Measurements from ENCODE around the gene CD1E. TPM values are rescaled to one million over a fixed set of nuclear protein-coding genes. Genes with fewer than 3 reads are reported as not detected.
"Not testable (repeated sequence)": the region's sequence is repeated elsewhere in the genome, so short reads cannot be mapped to it uniquely, and the experiment has no call there.

The CD1E gene
- total RNA-seq, 1 donor from 2014 or later = not detected

GRCh38 chr1:158362482-158362881, 8.8 kb downstream of the CD1E start:
- DNase-seq (ENCODE audit: low spot score) = no peak

DNA sequence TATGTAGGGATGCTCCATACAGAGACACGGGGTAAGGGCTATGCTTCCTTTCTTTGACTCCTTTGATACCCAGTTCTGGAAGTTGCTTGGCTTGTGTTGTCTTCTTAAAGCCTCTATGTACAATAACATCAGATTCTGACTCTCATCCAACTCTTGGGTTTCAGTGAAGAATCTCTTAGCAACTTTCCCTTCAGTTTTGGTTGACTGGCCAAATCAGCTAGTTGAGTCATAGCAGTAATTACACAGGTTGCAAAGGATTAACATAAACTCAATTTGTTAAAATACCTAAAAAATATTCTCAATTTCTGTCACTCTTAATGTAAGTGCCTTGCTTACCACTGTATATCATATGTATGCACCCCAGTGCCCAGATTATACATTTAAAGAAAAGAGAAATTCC, 9.2 kb downstream of the CD1E start:
- no peak for DNase-seq (ENCODE audit: low spot score)

- DNase-seq (ENCODE audit: low spot score) = no peak
Observed at GRCh38 chr1:158366783-158367182, 13.1 kb downstream of the CD1E start.

GRCh38 chr1:158371188-158371953, 17.7 kb downstream of the CD1E start:
- DNase-seq (ENCODE audit: low spot score) = no peak

GRCh38 chr1:158374101-158374500, 20.4 kb downstream of the CD1E start:
- not testable (repeated sequence) for DNase-seq (ENCODE audit: low spot score)

DNA sequence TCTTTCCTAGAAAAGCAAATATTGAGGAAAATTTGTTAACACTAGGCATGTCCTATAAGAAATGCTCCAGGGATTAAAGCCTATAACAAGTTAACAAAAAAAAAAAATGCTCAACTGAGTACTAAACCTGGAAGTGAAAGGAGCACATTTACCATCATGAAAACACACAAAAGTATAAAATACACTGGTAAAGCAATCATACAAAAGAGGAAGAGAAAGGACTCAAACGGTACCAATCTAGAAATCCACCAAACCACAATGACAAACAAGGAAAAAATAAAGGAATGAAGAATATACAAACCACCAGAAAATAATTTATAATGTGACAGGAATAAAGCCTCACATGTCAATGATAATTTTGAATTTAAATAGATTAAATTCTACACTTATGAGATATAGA, 21.2 kb downstream of the CD1E start:
- no peak for DNase-seq (ENCODE audit: low spot score)

DNA sequence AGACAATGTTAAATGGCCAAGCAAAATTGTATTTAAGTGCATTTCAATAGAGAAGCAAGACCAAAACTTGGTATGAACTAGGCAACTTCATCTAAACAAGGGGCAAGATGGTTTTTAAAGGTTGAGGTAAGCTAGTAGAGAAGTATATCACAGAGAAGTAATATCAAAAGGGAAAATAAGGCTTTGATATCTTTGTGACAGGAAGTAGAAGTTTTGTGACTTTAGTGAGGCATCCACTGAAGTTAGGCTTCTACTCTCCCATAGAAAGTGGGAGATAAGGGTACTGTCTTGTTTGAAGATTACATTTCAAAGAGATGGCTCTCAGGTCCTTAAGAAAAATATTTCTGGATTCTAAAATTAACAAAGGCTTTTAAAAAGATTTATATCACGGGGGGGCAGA, 36.6 kb downstream of the CD1E start:
- no peak for DNase-seq (ENCODE audit: low spot score)

DNA sequence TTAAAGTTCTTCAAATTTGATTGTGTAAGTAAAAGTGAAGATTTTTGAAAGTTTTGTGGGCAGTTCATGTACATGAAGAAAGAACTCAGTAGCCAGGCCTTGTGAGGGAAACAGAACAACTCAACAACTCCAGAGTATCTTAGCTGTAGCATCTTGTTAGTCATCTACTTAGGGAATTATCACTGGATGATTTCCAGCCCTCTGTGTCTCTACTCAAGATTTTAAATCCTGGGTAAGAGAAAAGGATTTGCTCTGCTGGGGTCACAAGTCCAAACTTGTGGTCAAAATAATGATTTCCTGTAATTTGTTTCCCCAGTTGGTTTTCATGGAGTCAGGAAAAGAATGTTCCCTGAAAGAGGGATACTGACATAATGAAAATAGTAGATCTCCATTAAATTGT, 37.4 kb downstream of the CD1E start:
- no peak for DNase-seq (ENCODE audit: low spot score)

DNA sequence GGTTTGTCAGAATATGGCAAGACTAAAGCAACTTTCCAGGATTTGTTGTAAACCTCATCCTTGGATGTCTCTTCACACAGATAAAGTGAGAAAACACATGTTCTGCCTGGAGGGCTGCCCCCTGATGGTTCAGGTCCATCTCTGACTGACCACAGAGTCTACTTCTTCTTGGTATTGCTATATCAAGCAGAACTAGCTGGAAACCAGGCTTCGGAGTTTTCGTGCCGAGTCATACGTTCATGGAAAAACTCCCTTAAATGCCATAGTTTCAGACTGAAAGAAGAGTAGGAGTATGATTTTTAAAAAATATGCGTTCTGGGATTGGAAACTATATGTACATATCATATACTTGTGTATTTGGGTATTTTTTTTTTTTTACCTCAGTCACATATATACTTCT, 39.8 kb downstream of the CD1E start:
- DNase-seq (ENCODE audit: low spot score) = no peak

GRCh38 chr1:158396646-158397045, 43.0 kb downstream of the CD1E start:
- no peak for DNase-seq (ENCODE audit: low spot score)

GRCh38 chr1:158398818-158399514, 45.3 kb downstream of the CD1E start, which contains the start of gene OR10T2:
OR10T2 (minus strand) TSS chr1:158399466; CDS start chr1:158399466, 0 bp downstream.
- no peak for DNase-seq (ENCODE audit: low spot score)

- no peak for DNase-seq (ENCODE audit: low spot score)
Observed at GRCh38 chr1:158400871-158401270, 47.2 kb downstream of the CD1E start.

DNA sequence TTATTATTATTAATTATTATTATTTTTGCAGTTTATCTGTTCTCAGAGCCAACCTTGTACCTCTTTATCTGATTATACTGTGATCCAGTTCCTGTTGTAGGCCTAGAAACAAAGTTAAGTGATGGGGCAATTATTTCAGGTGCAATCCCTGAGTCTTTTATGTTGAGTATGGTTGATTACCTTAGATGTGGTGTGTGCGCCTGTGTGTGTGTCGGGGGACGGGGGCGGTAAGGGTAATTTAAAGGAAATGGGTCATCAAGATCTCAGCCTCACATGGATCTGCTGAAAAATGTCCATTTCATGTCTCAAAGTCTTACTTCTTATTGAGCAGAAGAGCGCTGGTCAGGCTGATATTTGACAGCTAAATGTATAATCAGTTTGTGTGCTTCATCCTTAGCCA, 53.4 kb downstream of the CD1E start:
- no peak for DNase-seq (ENCODE audit: low spot score)

Other genes starting within 250 kb of the CD1E start
- gene CD1D, start 173.0 kb upstream of the CD1E start, total RNA-seq = 5.1 TPM
- not detected for gene CD1A, start 99.5 kb upstream of the CD1E start, total RNA-seq
- gene CD1C, start 64.0 kb upstream of the CD1E start, total RNA-seq = not detected
- not detected for gene CD1B, start 22.4 kb upstream of the CD1E start, total RNA-seq
- not detected for gene OR10T2, start 45.6 kb downstream of the CD1E start, total RNA-seq
- gene OR10K2, start 72.3 kb downstream of the CD1E start, total RNA-seq = not detected
- not detected for gene OR10K1, start 107.9 kb downstream of the CD1E start, total RNA-seq
- not detected for gene OR10R2, start 118.3 kb downstream of the CD1E start, total RNA-seq
- gene OR6Y1, start 200.5 kb downstream of the CD1E start, total RNA-seq = not detected
- gene OR6P1, start 216.7 kb downstream of the CD1E start, total RNA-seq = not detected
- not detected for gene OR10X1, start 226.0 kb downstream of the CD1E start, total RNA-seq